DND-41 (cell line): ENCODE data around the gene CELSR1.

Experiments used
- ATAC-seq: fragments of 200-7000 bp; cut with Tn5 transposase; 3 replicates; pipeline ENCODE4 v1.9.1; 2021; ENCODE audit warnings: low read depth; ENCODE audit not compliant: insufficient read depth
- DNase-seq: peaks from one replicate; pipeline ENCODE4 v3.0.0-alpha.2; 2020
- H2AFZ ChIP-seq: 2 replicates; pipeline ENCODE4 v1.6.0; 2012; ENCODE audit warnings: low read depth, low read length
- H3K27ac ChIP-seq: 2 replicates; pipeline ENCODE4 v1.5.1; 2012; ENCODE audit warnings: low read length, inconsistent platforms
- H3K27me3 ChIP-seq: fragments of 200-600 bp; sonication (generic); 2 replicates; pipeline ENCODE4 v1.6.0; 2012; ENCODE audit warnings: low read length, mild to moderate bottlenecking, inconsistent platforms; ENCODE audit not compliant: insufficient read depth, poor library complexity
- H3K36me3 ChIP-seq: 2 replicates; pipeline ENCODE4 v1.5.1; 2012; ENCODE audit warnings: low read length, inconsistent platforms; ENCODE audit not compliant: insufficient read depth
- H3K4me1 ChIP-seq: 2 replicates; pipeline ENCODE4 v1.5.1; 2012; ENCODE audit warnings: mild to moderate bottlenecking, low read length; ENCODE audit not compliant: insufficient read depth
- H3K4me2 ChIP-seq: 2 replicates; pipeline ENCODE4 v1.6.0; 2012; ENCODE audit warnings: mild to moderate bottlenecking, moderate library complexity, low read length, inconsistent platforms; ENCODE audit not compliant: insufficient read depth
- H3K4me3 ChIP-seq, 2 experiments: fragments of 200-600 bp in 1 of 2; shearing (Covaris generic) in 1 of 2; 2 replicates each; pipeline ENCODE4 v1.5.1; 2012 to 2016; ENCODE audit warnings: inconsistent platforms in 2 of 2, low read length in 2 of 2, mild to moderate bottlenecking in 2 of 2, low read depth in 1 of 2, moderate library complexity in 1 of 2
- H3K79me2 ChIP-seq: 2 replicates; pipeline ENCODE4 v1.6.0; 2012; ENCODE audit warnings: low read length, inconsistent platforms; ENCODE audit not compliant: insufficient read depth
- H3K9ac ChIP-seq: 2 replicates; pipeline ENCODE4 v1.6.0; 2012; ENCODE audit warnings: low read depth, mild to moderate bottlenecking, inconsistent platforms, low read length, moderate library complexity
- H3K9me3 ChIP-seq: 2 replicates; pipeline ENCODE4 v1.5.1; 2012; ENCODE audit warnings: low read length, moderate library complexity, mild to moderate bottlenecking, inconsistent platforms; ENCODE audit not compliant: insufficient read depth, severe bottlenecking
- H4K20me1 ChIP-seq: 2 replicates; pipeline ENCODE4 v1.6.0; 2012; ENCODE audit warnings: low read length; ENCODE audit not compliant: insufficient read depth
- CTCF ChIP-seq: IDR thresholded peaks from 2 replicates; pipeline ENCODE4 v1.5.1; 2012; ENCODE audit warnings: borderline replicate concordance, low read length, moderate library complexity, mild to moderate bottlenecking; ENCODE audit not compliant: poor library complexity, severe bottlenecking; ENCODE audit errors: extremely low read depth
- EZH2 ChIP-seq: IDR thresholded peaks from 3 replicates; pipeline ENCODE4 v1.6.1; 2012; ENCODE audit warnings: borderline replicate concordance, low read depth, mild to moderate bottlenecking, moderate library complexity, low read length, inconsistent platforms; ENCODE audit not compliant: severe bottlenecking

The CELSR1 gene

GRCh38 chr22:46526244-46526839 is 11.1 kb downstream of the CELSR1 start:
- Histone ChIP-seq H3K27ac (no peak overlapping the region), H3K4me2 (no peak overlapping the region), H3K4me3 (no peak overlapping the region), H3K9ac (no peak overlapping the region), H3K9me3 (no peaks in the 10 kb centered on the region), H3K79me2 (no peaks in the 10 kb centered on the region), H2AFZ (no peak overlapping the region), H4K20me1 (no peaks in the 10 kb centered on the region; the same call in none of the 2 replicates), H3K36me3 (no peaks in the 10 kb centered on the region), H3K27me3 (no peaks in the 10 kb centered on the region), H3K4me1 (no peaks in the 10 kb centered on the region)
- TF ChIP-seq CTCF = no peak
- no peak for TF ChIP-seq EZH2
- DNase-seq (no peak), ATAC-seq (no peak)

GRCh38 chr22:46525389-46526243 is 11.8 kb downstream of the CELSR1 start:
- Histone ChIP-seq H3K36me3 (no peaks in the 10 kb centered on the region), H3K27ac (no peak overlapping the region), H3K4me1 (no peaks in the 10 kb centered on the region), H3K4me3 (no peak overlapping the region), H4K20me1 (no peaks in the 10 kb centered on the region; the same call in none of the 2 replicates), H3K79me2 (no peaks in the 10 kb centered on the region), H3K9ac (no peak overlapping the region), H3K27me3 (no peaks in the 10 kb centered on the region), H2AFZ (no peak overlapping the region), H3K9me3 (no peaks in the 10 kb centered on the region), H3K4me2 (no peak overlapping the region)
- DNase-seq (no peak), ATAC-seq (no peak)
- TF ChIP-seq EZH2 (no peak), CTCF (no peak)

- ATAC-seq (no peak), DNase-seq (no peak)
- TF ChIP-seq CTCF (no peak), EZH2 (no peak)
- H3K4me3 ChIP-seq = no peak overlapping the region
- H3K9me3 ChIP-seq = no peaks in the 10 kb centered on the region
- no peaks in the 10 kb centered on the region for H3K36me3 ChIP-seq
- H3K4me1 ChIP-seq = no peaks in the 10 kb centered on the region
- H3K79me2 ChIP-seq = no peaks in the 10 kb centered on the region
- no peak overlapping the region for H2AFZ ChIP-seq
- no peaks in the 10 kb centered on the region; the same call in 1 of the 2 replicates for H4K20me1 ChIP-seq
- H3K4me2 ChIP-seq = no peak overlapping the region
- H3K27ac ChIP-seq = no peak overlapping the region
- no peaks in the 10 kb centered on the region for H3K27me3 ChIP-seq
- no peak overlapping the region for H3K9ac ChIP-seq
Observed at GRCh38 chr22:46524203-46524740, 13.1 kb downstream of the CELSR1 start.
